Fibroblast of lung (primary cell): Measurements from ENCODE around the gene DUS2. TPM values are rescaled to one million over a fixed set of nuclear protein-coding genes. Genes with fewer than 3 reads are reported as not detected.
"Not testable (repeated sequence)": the region's sequence is repeated elsewhere in the genome, so short reads cannot be mapped to it uniquely, and the experiment has no call there.

ENCODE experiments used
- DNase-seq, 2 donors: peaks; one replicate each; pipeline versions ENCODE4 v3.0.0 to v3.0.0-alpha.2; 2010; ENCODE audit warnings: low read depth in 2 of 2
- H2AFZ ChIP-seq: 2 replicates; pipeline ENCODE4 v1.5.1; 2012; ENCODE audit warnings: low read length, control low read depth, inconsistent platforms
- H3K27ac ChIP-seq: 2 replicates; pipeline ENCODE4 v1.5.1; 2011; ENCODE audit warnings: low read length, control low read depth; ENCODE audit not compliant: insufficient read depth
- H3K27me3 ChIP-seq: 2 replicates; pipeline ENCODE4 v1.5.1; 2011; ENCODE audit warnings: mild to moderate bottlenecking, low read length; ENCODE audit not compliant: control insufficient read depth, insufficient read depth
- H3K36me3 ChIP-seq: 2 replicates; pipeline ENCODE4 v1.5.1; 2011; ENCODE audit warnings: low read length; ENCODE audit not compliant: control insufficient read depth, insufficient read depth
- H3K4me1 ChIP-seq: 2 replicates; pipeline ENCODE4 v1.5.1; 2011; ENCODE audit warnings: low read length; ENCODE audit not compliant: control insufficient read depth, insufficient read depth; ENCODE audit errors: extremely low read depth
- H3K4me2 ChIP-seq: 2 replicates; pipeline ENCODE4 v1.5.1; 2011; ENCODE audit warnings: low read length, control low read depth; ENCODE audit not compliant: insufficient read depth; ENCODE audit errors: extremely low read depth
- H3K4me3 ChIP-seq, 4 experiments: fragments of 200-600 bp in 1 of 4; sonication (generic) in 1 of 4; replicated peaks in 1 of 4; 2 replicates each; pipeline ENCODE4 v1.5.1; 2011 to 2016; ENCODE audit warnings: low read length in 4 of 4, low read depth in 3 of 4, mild to moderate bottlenecking in 3 of 4, control low read depth in 2 of 4, inconsistent platforms in 1 of 4, mixed read lengths in 1 of 4; ENCODE audit not compliant: insufficient read depth in 1 of 4; ENCODE audit errors: control extremely low read depth in 1 of 4
- H3K79me2 ChIP-seq: 2 replicates; pipeline ENCODE4 v1.5.1; 2012; ENCODE audit warnings: mild to moderate bottlenecking, low read length, inconsistent platforms; ENCODE audit not compliant: control insufficient read depth, insufficient read depth
- H3K9ac ChIP-seq: 2 replicates; pipeline ENCODE4 v1.5.1; 2011; ENCODE audit warnings: mild to moderate bottlenecking, low read length, control low read depth; ENCODE audit not compliant: insufficient read depth
- H3K9me3 ChIP-seq: 2 replicates; pipeline ENCODE4 v1.5.1; 2012; ENCODE audit warnings: low read depth, low read length; ENCODE audit not compliant: control insufficient read depth, insufficient read depth
- H4K20me1 ChIP-seq: 2 replicates; pipeline ENCODE4 v1.5.1; 2011; ENCODE audit warnings: low read length; ENCODE audit not compliant: control insufficient read depth, insufficient read depth; ENCODE audit errors: extremely low read depth
- EZH2 ChIP-seq: IDR thresholded peaks from 2 replicates; pipeline ENCODE4 v1.5.1; 2012; ENCODE audit warnings: low read length, control low read depth, mild to moderate bottlenecking; ENCODE audit errors: missing control alignments
- polyA plus RNA-seq, 2 donors: library from polyadenylated mRNA; depleted of rRNA in 1 of 2; stranded (reverse) in 1 of 2; unstranded in 1 of 2; fragments of >200 nt; gene quantifications; 2 replicates each; pipeline ENCODE4 v1.2.1, GENCODE V29; 2011 to 2012; ENCODE audit warnings: missing spikeins in 1 of 2
- total RNA-seq: library from RNA; depleted of rRNA; stranded (reverse); fragments of >200 nt; gene quantifications from 2 replicates; pipeline ENCODE4 v1.2.1, GENCODE V29; 2014
- TF ChIP-seq, protein P1 (sequence below), 2 donors: IDR thresholded peaks in 1 of 2; conservative IDR thresholded peaks in 1 of 2; 1 replicate in 1 of 2; 2 replicates in 1 of 2; pipeline ENCODE4 v1.5.1; 2011 to 2012; ENCODE audit warnings: low read length in 2 of 2, control low read depth in 1 of 2, inconsistent platforms in 1 of 2, low read depth in 1 of 2, mild to moderate bottlenecking in 1 of 2

DUS2 gene
- total and polyA plus RNA-seq, 2 donors (not counting 1 experiment from before 2014, with no cell fraction given): 10.2 to 16.8 TPM

DNA sequence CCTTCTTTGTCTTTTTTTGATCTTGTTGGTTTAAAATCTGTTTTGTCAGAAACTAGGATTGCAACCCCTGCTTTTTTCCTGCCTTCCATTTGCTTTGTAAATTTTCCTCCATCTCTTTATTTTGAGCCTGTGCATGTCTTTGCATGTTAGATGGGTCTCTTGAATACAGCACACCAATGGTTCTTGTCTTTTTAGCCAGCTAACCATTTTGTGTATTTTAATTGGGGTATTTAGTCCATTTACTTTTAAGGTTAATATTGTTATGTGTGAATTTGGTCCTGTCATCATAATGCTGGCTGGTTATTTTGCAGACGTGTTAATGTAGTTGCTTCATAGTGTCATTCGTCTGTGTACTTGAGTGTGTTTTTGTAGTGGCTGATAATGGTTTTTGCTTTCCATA is 88.3 kb downstream of the DUS2 start:
- Histone ChIP-seq H3K27ac (no peak overlapping the region), H3K36me3 (no peaks in the 10 kb centered on the region), H3K79me2 (peaks cover 24% of the 10 kb centered on the region), H3K4me3 (no peak overlapping the region), H3K4me2 (no peak overlapping the region), H2AFZ (no peak overlapping the region), H3K27me3 (no peaks in the 10 kb centered on the region), H3K9ac (no peak overlapping the region), H3K9me3 (no peaks in the 10 kb centered on the region), H3K4me1 (no peaks in the 10 kb centered on the region), H4K20me1 (no peaks in the 10 kb centered on the region)
- TF ChIP-seq, protein P1, sequence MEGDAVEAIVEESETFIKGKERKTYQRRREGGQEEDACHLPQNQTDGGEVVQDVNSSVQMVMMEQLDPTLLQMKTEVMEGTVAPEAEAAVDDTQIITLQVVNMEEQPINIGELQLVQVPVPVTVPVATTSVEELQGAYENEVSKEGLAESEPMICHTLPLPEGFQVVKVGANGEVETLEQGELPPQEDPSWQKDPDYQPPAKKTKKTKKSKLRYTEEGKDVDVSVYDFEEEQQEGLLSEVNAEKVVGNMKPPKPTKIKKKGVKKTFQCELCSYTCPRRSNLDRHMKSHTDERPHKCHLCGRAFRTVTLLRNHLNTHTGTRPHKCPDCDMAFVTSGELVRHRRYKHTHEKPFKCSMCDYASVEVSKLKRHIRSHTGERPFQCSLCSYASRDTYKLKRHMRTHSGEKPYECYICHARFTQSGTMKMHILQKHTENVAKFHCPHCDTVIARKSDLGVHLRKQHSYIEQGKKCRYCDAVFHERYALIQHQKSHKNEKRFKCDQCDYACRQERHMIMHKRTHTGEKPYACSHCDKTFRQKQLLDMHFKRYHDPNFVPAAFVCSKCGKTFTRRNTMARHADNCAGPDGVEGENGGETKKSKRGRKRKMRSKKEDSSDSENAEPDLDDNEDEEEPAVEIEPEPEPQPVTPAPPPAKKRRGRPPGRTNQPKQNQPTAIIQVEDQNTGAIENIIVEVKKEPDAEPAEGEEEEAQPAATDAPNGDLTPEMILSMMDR (conservative IDR thresholded peaks at IDR 0.05 in 1 of 2, IDR thresholded peaks at IDR 0.05 in 1 of 2; ENCODE audit: low read depth in 1 of 2, low read length in 2 of 2): no peak
- no peak for TF ChIP-seq EZH2
- DNase-seq: no peak

DNA sequence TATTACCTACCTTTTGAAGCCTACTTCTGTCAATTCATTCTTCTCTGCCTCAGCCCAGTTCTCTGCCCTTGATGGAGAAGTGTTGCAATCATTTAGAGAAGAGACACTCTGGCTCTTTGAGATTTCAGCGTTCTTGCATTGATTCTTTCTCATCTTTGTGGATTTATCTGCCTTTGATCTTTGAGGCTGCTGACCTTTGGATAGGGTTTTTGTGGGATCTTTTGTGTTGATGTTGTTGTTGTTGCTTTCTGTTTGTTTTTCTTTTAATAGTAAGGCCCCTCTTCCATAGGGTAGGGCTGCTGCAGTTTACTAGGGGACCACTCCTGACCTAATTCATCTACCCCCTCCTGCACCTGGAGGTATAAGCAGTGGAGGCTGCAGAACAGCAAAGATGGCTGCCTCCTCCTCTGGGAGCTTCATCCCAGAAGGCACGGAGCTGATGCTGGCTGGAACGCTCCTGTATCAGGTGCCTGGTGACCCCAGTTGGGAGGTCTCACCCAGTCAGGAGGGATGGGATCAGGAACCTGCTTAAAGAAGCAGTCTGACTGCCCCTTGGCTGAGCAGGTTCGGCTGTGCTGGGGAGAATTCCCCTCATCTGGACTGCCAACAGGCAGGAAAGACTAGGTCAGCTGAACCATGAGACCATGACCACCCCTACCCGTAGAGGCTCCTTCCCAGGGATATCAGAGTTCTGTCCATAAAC is 90.1 kb downstream of the DUS2 start:
- no peak for TF ChIP-seq EZH2
- TF ChIP-seq, protein P1 (conservative IDR thresholded peaks at IDR 0.05 in 1 of 2, IDR thresholded peaks at IDR 0.05 in 1 of 2; ENCODE audit: low read depth in 1 of 2, low read length in 2 of 2): no peak
- H3K4me1 ChIP-seq: no peaks in the 10 kb centered on the region
- H3K79me2 ChIP-seq: peaks cover 28% of the 10 kb centered on the region
- no peak overlapping the region for H2AFZ ChIP-seq
- DNase-seq: no peak
- H3K4me2 ChIP-seq: no peak overlapping the region
- H3K4me3 ChIP-seq: no peak overlapping the region
- no peaks in the 10 kb centered on the region for H4K20me1 ChIP-seq
- no peaks in the 10 kb centered on the region for H3K36me3 ChIP-seq
- no peaks in the 10 kb centered on the region for H3K27me3 ChIP-seq
- H3K9me3 ChIP-seq: no peaks in the 10 kb centered on the region
- no peak overlapping the region for H3K27ac ChIP-seq
- H3K9ac ChIP-seq: no peak overlapping the region

DNA sequence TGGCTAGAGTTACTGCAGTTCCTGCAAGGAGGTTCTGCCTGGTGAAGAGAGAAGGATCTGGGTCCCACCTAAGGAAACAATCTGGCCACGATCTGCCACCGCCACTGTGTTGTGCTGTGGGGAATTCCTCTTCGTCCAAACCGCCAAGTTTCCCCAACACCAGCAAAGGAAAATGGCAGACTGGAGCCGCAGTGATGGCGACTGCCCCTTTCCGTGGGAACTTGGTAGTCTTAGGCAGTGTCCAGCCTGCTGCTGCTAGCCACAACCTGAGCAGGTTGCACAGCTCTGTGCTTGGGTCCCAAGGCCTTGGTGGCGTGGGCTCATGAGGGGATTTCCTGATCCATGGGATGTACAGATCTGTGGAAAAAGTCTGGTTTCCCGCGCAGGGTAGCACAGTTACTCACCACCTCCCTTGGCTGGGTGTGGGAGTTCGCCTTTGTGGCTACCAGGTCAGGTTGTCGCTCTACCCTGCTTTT is 90.7 kb downstream of the DUS2 start:
- Histone ChIP-seq H3K4me1 (no peaks in the 10 kb centered on the region), H3K4me2 (no peak overlapping the region), H3K36me3 (no peaks in the 10 kb centered on the region), H3K4me3 (no peak overlapping the region), H4K20me1 (no peaks in the 10 kb centered on the region), H3K27me3 (no peaks in the 10 kb centered on the region), H2AFZ (no peak overlapping the region), H3K79me2 (peaks cover 28% of the 10 kb centered on the region), H3K9me3 (no peaks in the 10 kb centered on the region), H3K27ac (no peak overlapping the region), H3K9ac (no peak overlapping the region)
- TF ChIP-seq, protein P1 (conservative IDR thresholded peaks at IDR 0.05 in 1 of 2, IDR thresholded peaks at IDR 0.05 in 1 of 2; ENCODE audit: low read depth in 1 of 2, low read length in 2 of 2): no peak
- no peak for TF ChIP-seq EZH2
- DNase-seq: no peak

DNA sequence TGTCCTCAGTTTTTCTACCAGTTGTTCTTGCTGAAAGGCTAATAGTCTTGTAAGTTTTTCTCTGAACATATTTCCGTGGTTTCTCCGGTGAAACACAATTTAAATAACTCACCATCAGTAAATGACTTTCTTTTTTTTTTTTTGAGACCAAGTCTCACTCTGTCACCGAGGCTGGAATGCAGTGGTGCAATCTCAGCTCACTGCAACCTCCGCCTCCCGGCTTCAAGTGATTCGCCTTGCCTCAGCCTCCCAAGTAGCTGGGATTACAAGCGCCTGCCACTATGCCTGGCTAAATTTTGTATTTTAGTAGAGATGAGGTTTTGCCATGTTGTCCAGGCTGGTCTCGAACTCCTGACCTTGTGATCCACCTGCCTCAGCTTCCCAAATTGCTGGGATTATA is 91.9 kb downstream of the DUS2 start:
- not testable (repeated sequence) for H3K36me3 ChIP-seq, H3K9ac ChIP-seq, H3K4me2 ChIP-seq, H3K27me3 ChIP-seq, H4K20me1 ChIP-seq, H3K4me1 ChIP-seq, H3K4me3 ChIP-seq, H3K27ac ChIP-seq, H3K9me3 ChIP-seq, H2AFZ ChIP-seq
- peaks cover 24% of the 10 kb centered on the region for H3K79me2 ChIP-seq
- peak in 1 of 2 donors; percentile 8 for DNase-seq
